Right lobe of liver (tissue), 6 donors: ENCODE data around the gene ADAMTS2. TPM values are rescaled to one million over a fixed set of nuclear protein-coding genes. Genes with fewer than 3 reads are reported as not detected.
A peak's percentile ranks its signal among the peaks of the same experiment; 100 is the strongest.

Experiments
- ATAC-seq, 4 donors: fragments of 200-7000 bp; cut with Tn5 transposase; one replicate each; pipeline ENCODE4 v1.9.1; 2020; ENCODE audit warnings: mild to moderate bottlenecking in 4 of 4, moderate library complexity in 4 of 4
- DNase-seq, 3 donors: peaks; one replicate each; pipeline ENCODE4 v3.0.0-alpha.2; 2020
- H3K27ac ChIP-seq, 3 donors: fragments of 200-600 bp; one replicate each; pipeline ENCODE4 v1.8.0; 2022
- H3K27me3 ChIP-seq, 2 donors: fragments of 200-600 bp; one replicate each; pipeline ENCODE4 v1.8.0; 2022
- H3K36me3 ChIP-seq, 4 donors: fragments of 200-600 bp; sonication (generic) in 1 of 4; one replicate each; pipeline versions ENCODE4 v1.5.1 to v1.8.0; 2017 to 2022; ENCODE audit warnings: control low read depth in 1 of 4
- H3K4me1 ChIP-seq, 4 donors: fragments of 200-600 bp; sonication (generic) in 1 of 4; one replicate each; pipeline versions ENCODE4 v1.5.1 to v1.8.0; 2017 to 2022; ENCODE audit warnings: control low read depth in 1 of 4
- H3K4me3 ChIP-seq, 3 donors: fragments of 200-600 bp; one replicate each; pipeline ENCODE4 v1.8.0; 2022
- H3K9me3 ChIP-seq, 4 donors: fragments of 200-600 bp; sonication (generic) in 1 of 4; one replicate each; pipeline versions ENCODE4 v1.5.1 to v1.8.0; 2017 to 2022; ENCODE audit warnings: control low read depth in 1 of 4
- POLR2A ChIP-seq: fragments of 450-650 bp; IDR thresholded peaks from one replicate; pipeline ENCODE4 v1.6.1; 2017; ENCODE audit warnings: antibody characterized with exemption, mild to moderate bottlenecking
- WGBS: methylation state at CpG from one replicate; pipeline ENCODE4 v1.1.6; 2018; ENCODE audit warnings: low coverage, low lambda C conversion rate; ENCODE audit not compliant: insufficient coverage; ENCODE audit errors: missing lambda C conversion rate; 5-methylcytosine and 5-hydroxymethylcytosine counted together
- intact Hi-C, 2 donors: fragments of 100-400 bp; cut with DNase I; formaldehyde crosslinking; loops; one replicate each; pipeline versions ENCODE4 v1.11.2 to v1.14.1; 2022
- total RNA-seq, 6 experiments: library from RNA; depleted of rRNA in 2 of 6; stranded (reverse); fragments of >200 nt in 2 of 6; fragmentation: NEBNext Ultra II Directional in 3 of 6; extraction: Animal tissue kit (Norgen Biotek cat#: 25700) in 3 of 6; gene quantifications; one replicate each; pipeline versions ENCODE4 v1.1.0 to v1.2.4, GENCODE V29; 2016 to 2023
- TF ChIP-seq, protein P1 (sequence below), 4 donors: fragments of 200-600 bp in 3 of 4; fragments of 450-650 bp in 1 of 4; IDR thresholded peaks; one replicate each; pipeline versions ENCODE4 v1.5.1 to v1.8.0; 2016 to 2022; ENCODE audit warnings: antibody characterized with exemption in 4 of 4, mild to moderate bottlenecking in 2 of 4
- donor health status: DM: no; HTN: yes; CAD: no.
- donor health status: DM: no; HTN: no; CAD: no.
- donor health status: DM: no; HTN: no; CAD: no.
- donor health status: DM: no; HTN: yes; CAD: no.
- donor health status: DM: no; HTN: yes; CAD: no.

Gene ADAMTS2
- total RNA-seq, 6 experiments from 2014 or later: 6.3 to 18.9 (median 13.5) TPM

DNA sequence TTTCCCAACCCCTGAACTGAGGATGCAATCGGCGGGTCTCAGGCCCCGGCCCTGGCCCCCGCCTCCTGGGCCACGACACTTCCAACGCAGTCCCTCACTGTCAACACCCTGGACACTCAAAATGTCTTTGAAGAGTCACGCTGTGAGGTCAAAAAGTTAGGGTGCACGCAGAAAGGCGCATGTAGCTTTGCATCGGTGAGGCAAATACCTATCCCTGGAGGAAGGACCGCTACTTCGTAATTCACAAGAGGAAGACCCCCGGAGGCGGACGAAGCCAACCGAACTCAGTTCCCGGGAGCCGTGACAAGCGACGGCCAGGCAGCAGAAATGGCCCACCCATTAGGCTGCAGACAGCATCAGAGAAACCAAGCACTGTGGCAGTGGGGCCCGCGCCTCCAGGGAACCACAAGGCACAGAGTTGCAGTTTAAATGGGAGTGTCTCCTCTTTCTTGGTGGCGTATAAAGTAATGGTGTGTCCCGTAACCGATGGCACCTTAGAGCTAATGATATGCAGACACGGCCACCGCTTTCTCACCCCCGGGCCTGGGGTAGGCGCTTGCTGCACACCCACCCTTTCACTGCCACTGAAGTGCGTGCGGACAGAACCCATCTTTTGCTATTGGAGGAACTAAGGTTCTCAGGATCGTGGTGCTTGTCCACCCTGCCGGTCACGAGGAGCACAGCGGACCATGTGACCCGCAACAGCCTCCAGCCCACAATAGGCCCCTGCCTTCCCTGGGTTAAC lies 9.0 kb downstream of the ADAMTS2 start:
- intact Hi-C loops: no loop called here
- ATAC-seq (peak in 2 of 4 donors; percentile 32 to 56), DNase-seq (peak in 2 of 3 donors; percentile 21 to 55)
- TF ChIP-seq, protein P1, sequence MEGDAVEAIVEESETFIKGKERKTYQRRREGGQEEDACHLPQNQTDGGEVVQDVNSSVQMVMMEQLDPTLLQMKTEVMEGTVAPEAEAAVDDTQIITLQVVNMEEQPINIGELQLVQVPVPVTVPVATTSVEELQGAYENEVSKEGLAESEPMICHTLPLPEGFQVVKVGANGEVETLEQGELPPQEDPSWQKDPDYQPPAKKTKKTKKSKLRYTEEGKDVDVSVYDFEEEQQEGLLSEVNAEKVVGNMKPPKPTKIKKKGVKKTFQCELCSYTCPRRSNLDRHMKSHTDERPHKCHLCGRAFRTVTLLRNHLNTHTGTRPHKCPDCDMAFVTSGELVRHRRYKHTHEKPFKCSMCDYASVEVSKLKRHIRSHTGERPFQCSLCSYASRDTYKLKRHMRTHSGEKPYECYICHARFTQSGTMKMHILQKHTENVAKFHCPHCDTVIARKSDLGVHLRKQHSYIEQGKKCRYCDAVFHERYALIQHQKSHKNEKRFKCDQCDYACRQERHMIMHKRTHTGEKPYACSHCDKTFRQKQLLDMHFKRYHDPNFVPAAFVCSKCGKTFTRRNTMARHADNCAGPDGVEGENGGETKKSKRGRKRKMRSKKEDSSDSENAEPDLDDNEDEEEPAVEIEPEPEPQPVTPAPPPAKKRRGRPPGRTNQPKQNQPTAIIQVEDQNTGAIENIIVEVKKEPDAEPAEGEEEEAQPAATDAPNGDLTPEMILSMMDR (IDR thresholded peaks at IDR 0.05): no peak
- TF ChIP-seq POLR2A: no peak
- no peaks in the 10 kb centered on the region for H3K27me3 ChIP-seq
- 67% methylated on average over 21 of the region's 36 CpGs for WGBS
- no peak overlapping the region for H3K4me3 ChIP-seq
- no peaks in the 10 kb centered on the region for H3K36me3 ChIP-seq
- H3K27ac ChIP-seq: no peak overlapping the region
- no peaks in the 10 kb centered on the region for H3K9me3 ChIP-seq
- no peaks in the 10 kb centered on the region for H3K4me1 ChIP-seq

GRCh38 chr5:179333796-179334761 lies 11.2 kb downstream of the ADAMTS2 start:
- no peak for ATAC-seq
- 49% methylated on average over 22 of the region's 24 CpGs for WGBS
- Histone ChIP-seq H3K4me3 (no peak overlapping the region), H3K9me3 (no peaks in the 10 kb centered on the region), H3K36me3 (no peaks in the 10 kb centered on the region), H3K27ac (no peak overlapping the region), H3K27me3 (no peaks in the 10 kb centered on the region), H3K4me1 (no peaks in the 10 kb centered on the region)
- peak in 1 of 3 donors; percentile 5 for DNase-seq
- TF ChIP-seq, protein P1 (IDR thresholded peaks at IDR 0.05): no peak
- no peak for TF ChIP-seq POLR2A
- intact Hi-C loops: no loop called here

DNA sequence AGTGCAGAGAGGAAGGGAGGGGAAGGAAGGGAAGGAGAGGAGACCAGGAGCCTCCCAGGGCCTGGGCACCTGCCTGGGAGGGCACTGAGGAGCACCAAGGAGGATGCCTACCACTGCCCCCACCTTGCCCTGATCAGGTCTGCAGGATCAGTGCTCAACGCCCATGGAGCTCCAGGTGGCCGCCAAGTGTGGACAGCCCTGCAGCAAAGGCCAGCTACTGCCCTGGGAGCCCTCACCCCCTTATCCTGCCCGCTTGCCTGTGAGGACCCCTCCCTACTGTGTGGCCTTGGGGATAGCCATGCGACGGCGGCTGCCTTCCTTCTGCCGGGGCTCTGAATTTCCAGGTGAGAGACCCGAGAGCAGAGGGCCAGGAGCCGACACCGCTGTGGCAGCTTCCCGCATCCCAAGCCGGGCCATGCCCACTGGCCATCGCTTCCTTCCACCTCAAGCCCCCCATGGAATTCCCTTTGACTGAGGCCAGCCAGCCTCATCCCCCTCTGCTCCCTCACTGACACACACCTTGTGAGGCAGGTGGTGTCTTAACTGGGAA lies 12.4 kb downstream of the ADAMTS2 start:
- Histone ChIP-seq H3K4me1 (no peaks in the 10 kb centered on the region), H3K27me3 (no peaks in the 10 kb centered on the region), H3K27ac (no peak overlapping the region), H3K9me3 (no peaks in the 10 kb centered on the region), H3K36me3 (no peaks in the 10 kb centered on the region), H3K4me3 (no peak overlapping the region)
- TF ChIP-seq, protein P1 (IDR thresholded peaks at IDR 0.05): no peak
- DNase-seq: no peak
- WGBS: no CpG with 5 or more reads among the region's 13 CpGs
- ATAC-seq: peak in 1 of 4 donors; percentile 25
- intact Hi-C loops: no loop called here

DNA sequence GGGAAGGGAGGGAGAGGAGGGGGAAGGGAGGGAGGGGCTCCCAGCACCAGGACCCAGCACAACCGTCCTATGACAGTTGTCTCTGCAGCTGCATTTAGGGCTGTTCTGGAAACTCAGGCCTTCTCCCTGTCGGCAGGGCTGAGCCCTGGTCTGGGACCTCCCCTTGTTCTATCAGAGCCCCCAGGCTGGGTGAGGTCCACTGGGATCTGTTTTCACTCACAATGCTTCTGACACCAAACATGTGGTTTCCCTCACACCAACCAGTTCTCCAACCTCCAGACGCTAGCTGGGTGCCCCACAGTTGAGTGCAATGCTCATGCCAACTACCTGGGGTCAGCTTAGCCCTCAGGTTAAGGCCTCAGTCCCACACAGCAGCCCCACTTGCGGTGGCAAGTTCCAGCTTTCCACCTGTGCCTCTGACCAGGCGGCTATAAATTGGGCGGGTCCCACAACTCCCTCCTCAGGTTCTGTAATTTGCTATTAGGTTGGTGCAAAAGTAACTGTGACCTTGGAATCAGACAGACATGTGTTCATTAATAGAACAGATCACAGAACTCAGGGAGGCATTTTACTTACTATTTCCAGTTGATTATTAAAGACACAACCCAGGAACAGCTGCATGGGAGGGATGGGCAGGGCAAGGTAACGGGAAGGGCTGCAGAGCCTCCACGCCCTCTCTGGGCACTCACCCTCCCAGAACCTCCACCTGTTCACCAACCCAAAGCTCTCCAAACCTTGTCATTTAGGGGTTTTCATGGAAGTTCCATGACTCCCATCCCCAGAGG lies 13.5 kb downstream of the ADAMTS2 start:
- Histone ChIP-seq H3K36me3 (no peaks in the 10 kb centered on the region), H3K27ac (no peak overlapping the region), H3K4me1 (no peaks in the 10 kb centered on the region), H3K27me3 (no peaks in the 10 kb centered on the region), H3K9me3 (no peaks in the 10 kb centered on the region), H3K4me3 (no peak overlapping the region)
- DNase-seq (no peak), ATAC-seq (peak in 1 of 4 donors; percentile 21)
- WGBS: 56% methylated on average over 6 of the region's 8 CpGs
- intact Hi-C loops: no loop called here
- TF ChIP-seq, protein P1 (IDR thresholded peaks at IDR 0.05): no peak
- TF ChIP-seq POLR2A: no peak
